NB4 (cell line): ENCODE data around the gene MYO10.

ENCODE experiments used
- CTCF ChIP-seq: IDR thresholded peaks from one replicate; pipeline ENCODE4 v1.5.1; 2012; ENCODE audit warnings: low read depth, low read length
- MAX ChIP-seq: IDR thresholded peaks from 2 replicates; pipeline ENCODE4 v1.6.1; 2011; ENCODE audit warnings: low read depth, low read length
- POLR2A ChIP-seq: IDR thresholded peaks from 2 replicates; pipeline ENCODE4 v1.6.1; 2011; ENCODE audit warnings: mild to moderate bottlenecking; ENCODE audit not compliant: insufficient read length; ENCODE audit errors: extremely low read depth

GRCh38 chr5:16914584-16914983 lies 21.5 kb downstream of the MYO10 start:
- TF ChIP-seq POLR2A (no peak), CTCF (no peak), MAX (no peak)
